Adipose tissue (tissue), 3 donors: Measurements from ENCODE around the gene TBC1D10A. TPM values are rescaled to one million over a fixed set of nuclear protein-coding genes. Genes with fewer than 3 reads are reported as not detected.
A peak's percentile ranks its signal among the peaks of the same experiment; 100 is the strongest.

Source experiments
- H3K27ac ChIP-seq: one replicate; pipeline ENCODE4 v1.5.1; 2013; ENCODE audit warnings: low read depth, low read length
- WGBS, 3 donors: extraction: QIAGEN DNeasy Blood & Tissue Kit; methylation state at CpG; one replicate each; pipeline ENCODE4 v1.1.7; 2013; 5-methylcytosine and 5-hydroxymethylcytosine counted together
- polyA plus RNA-seq, 3 donors: library from polyadenylated mRNA; stranded (reverse); fragments of 200-250 nt; gene quantifications; one replicate each; pipeline ENCODE4 v1.2.3, GENCODE V29; 2013
- donor health status: healthy with polysubstance abuse.
- donor health status: Bipolar disorder and iron deficiency.
- donor health status: healthy.

Gene TBC1D10A, protein sequence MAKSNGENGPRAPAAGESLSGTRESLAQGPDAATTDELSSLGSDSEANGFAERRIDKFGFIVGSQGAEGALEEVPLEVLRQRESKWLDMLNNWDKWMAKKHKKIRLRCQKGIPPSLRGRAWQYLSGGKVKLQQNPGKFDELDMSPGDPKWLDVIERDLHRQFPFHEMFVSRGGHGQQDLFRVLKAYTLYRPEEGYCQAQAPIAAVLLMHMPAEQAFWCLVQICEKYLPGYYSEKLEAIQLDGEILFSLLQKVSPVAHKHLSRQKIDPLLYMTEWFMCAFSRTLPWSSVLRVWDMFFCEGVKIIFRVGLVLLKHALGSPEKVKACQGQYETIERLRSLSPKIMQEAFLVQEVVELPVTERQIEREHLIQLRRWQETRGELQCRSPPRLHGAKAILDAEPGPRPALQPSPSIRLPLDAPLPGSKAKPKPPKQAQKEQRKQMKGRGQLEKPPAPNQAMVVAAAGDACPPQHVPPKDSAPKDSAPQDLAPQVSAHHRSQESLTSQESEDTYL
- 10 to 100 TPM; 10.8 to 33.3 (median 17.8) TPM for polyA plus RNA-seq

- 0 to 1% (median 1%) methylated on average over 54 to 69 of the region's 69 CpGs for WGBS, 3 donors
- peak within 1 kb of the TSS; percentile 2 for H3K27ac ChIP-seq
These were observed at the start of gene TBC1D10A for GRCh38 chr22:30326706-30327362. TBC1D10A (minus strand) TSS chr22:30326941; CDS start chr22:30326881, 60 bp downstream.

GRCh38 chr22:30375312-30375849, 48.6 kb upstream of the TBC1D10A start:
- H3K27ac ChIP-seq: no peak overlapping the region
- WGBS, 3 donors: 92 to 95% (median 93%) methylated on average over 13 of the region's 13 CpGs

GRCh38 chr22:30373331-30374325, 46.9 kb upstream of the TBC1D10A start:
- whole genome bisulfite sequencing, 3 donors: 83 to 86% (median 84%) methylated on average over 33 of the region's 33 CpGs
- no peak overlapping the region for H3K27ac ChIP-seq

DNA sequence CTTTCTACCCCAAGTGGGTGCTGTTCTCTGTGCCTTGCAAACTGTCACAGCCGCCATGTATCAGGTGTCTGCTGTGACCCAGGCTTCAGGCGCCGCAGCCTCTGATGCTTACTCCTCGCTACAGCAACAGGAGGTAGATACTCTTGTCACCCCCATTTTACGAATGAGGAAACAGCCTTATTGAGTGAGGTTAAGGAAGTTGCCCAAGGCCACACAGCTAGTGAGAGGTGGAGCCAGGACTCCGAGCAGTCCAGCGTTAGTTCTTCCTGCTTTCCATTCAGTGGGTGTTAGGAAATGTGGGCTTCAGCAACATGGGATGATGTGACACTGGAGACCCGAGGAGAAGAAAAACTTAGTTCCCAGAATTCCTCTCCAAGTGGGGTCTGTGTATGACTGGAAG, 46.2 kb upstream of the TBC1D10A start:
- 43 to 58% (median 44%) methylated on average over 8 of the region's 8 CpGs for WGBS, 3 donors
- no peak overlapping the region for H3K27ac ChIP-seq

- WGBS, 3 donors: 81 to 89% (median 82%) methylated on average over 13 of the region's 13 CpGs
- no peak overlapping the region for H3K27ac ChIP-seq
These were observed 45.2 kb upstream of the TBC1D10A start for GRCh38 chr22:30371981-30372380.

DNA sequence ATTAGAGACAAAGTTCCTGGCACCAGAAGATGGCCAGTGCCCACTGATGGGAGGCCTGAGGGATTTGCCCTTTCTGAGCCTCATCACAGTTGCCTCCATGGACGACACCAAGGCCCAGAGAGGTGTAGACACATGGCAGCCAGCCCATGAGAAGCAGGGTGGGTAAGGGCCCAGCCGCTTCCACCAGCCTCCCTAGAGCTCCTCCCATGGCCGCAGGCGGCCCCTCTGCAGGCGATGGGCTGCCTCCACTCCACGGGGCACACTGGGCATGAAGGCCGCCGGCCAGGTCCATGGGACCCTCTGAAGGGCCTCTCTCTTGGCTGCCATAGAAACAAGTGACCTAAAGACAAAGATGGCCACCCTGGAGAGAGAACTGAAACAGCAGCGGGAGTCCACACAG, 44.6 kb upstream of the TBC1D10A start:
- no peak overlapping the region for H3K27ac ChIP-seq
- WGBS, 3 donors: 90 to 96% (median 94%) methylated on average over 9 of the region's 9 CpGs

- 77 to 90% (median 84%) methylated on average over 19 of the region's 19 CpGs for WGBS, 3 donors
These were observed 44.0 kb upstream of the TBC1D10A start for GRCh38 chr22:30370641-30371230.

DNA sequence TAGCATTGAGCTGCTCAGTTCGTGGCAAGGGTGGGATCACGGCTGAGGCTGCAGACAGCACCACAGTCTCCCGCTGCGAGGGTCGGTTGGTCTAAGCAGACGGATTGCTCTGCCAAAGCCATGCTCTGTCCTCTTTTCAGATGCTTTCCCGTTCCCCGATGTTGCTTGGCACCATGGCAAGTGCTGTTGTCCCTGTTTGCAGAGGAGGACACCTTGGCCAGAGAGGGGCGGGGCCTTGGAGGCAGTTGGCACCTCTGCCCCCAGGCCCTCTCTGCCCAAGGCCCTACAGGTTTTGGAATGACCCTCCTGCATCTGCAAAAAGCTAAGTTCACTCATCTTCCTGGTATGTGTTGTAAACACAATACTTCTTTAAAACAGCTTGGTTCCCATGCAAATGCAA, 41.7 kb upstream of the TBC1D10A start:
- H3K27ac ChIP-seq: no peak overlapping the region
- WGBS, 3 donors: 86 to 93% (median 90%) methylated on average over 9 of the region's 9 CpGs

More at GRCh38 chr22:30370641-30371230, 44.0 kb upstream of the TBC1D10A start:
- no peak overlapping the region for H3K27ac ChIP-seq

DNA sequence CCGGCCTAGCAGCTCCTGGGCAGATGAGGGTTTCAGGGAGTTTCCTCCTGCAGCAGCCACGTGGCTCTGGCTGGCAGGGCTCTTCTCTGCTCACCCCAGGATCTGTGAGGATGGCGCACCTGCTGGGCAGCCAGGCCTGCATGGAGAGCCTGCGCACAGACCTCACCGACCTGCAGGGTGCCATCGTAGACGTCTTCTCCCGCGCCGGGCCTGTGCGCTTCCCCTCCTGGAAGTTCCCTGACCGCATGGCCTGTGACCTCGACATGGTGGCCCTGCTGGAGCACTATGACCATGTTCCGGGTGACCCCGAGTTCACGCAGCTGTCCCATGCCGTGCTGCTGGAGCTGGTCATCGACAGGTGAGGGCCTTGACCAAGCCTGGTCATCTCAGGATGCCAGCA, 39.1 kb upstream of the TBC1D10A start:
- H3K27ac ChIP-seq: no peak overlapping the region
- 94 to 95% (median 95%) methylated on average over 18 of the region's 18 CpGs for WGBS, 3 donors

DNA sequence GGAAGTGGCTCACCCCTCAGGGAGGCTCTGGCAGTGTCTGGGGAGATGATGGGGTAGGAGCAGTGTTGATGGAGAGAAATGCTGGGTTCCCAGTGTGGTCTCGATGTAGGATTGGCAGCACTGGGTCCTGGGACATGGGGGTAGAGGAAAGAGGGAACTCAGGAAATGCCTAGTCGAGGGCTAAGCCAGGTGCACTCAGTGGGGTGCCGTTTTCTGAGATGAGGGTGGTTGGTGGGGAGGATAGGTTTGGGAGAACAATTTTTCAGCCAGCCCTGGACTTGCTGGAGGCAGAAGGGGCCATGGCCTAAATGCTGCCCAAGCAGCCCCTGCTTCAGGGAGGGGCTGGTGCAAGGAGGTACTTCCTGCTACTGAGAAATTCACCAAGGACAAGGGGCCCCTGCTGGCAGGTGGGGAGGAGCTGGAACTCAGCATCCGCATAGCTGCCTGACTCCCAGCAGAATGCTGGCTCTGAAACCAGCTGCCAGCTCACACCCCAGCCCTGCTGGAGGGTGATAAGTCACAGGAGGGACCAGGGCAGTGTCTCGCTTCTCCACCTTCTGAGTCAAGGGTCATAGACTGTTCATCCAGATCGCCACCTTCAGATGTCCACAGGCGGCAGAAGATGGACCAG, 36.0 kb upstream of the TBC1D10A start:
- 70 to 82% (median 79%) methylated on average over 7 of the region's 7 CpGs for WGBS, 3 donors
- H3K27ac ChIP-seq: no peak overlapping the region

DNA sequence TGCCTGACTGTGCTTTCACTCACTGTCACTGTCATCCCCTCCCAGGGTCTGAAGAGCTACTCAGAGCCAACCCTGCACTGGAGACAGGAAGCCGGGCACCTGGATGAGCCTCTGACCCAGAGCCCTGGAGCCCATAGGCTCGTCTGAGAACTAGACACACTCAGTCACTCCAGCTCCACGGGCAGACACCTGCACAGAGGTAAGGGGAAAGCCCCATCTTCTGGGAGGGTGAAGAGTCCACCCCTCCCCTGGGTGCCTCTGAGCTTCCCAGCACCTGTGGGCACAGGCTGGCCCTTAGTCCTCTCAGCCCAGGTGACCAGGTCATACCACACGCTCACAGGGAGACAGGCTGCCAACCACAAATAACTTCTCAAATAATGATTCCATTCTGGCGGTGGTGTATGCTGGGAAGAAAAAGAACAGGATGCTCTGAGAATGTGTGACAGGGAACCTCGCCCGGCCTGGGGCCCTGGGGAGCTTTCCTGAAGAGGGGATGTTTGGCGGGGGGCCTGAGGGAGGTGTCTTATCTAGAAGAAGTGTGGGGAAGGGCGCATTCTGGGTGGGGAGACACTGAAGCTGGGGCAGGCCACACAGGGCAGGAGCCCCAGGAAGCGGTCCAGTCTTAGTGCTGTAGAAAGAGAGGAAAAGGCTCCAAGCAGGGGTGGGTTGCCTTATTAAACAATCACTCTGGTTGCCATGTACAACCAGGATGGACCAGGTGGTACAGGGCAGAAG, 35.3 kb upstream of the TBC1D10A start:
- H3K27ac ChIP-seq: no peak overlapping the region
- WGBS, 3 donors: 81 to 85% (median 85%) methylated on average over 10 of the region's 10 CpGs

DNA sequence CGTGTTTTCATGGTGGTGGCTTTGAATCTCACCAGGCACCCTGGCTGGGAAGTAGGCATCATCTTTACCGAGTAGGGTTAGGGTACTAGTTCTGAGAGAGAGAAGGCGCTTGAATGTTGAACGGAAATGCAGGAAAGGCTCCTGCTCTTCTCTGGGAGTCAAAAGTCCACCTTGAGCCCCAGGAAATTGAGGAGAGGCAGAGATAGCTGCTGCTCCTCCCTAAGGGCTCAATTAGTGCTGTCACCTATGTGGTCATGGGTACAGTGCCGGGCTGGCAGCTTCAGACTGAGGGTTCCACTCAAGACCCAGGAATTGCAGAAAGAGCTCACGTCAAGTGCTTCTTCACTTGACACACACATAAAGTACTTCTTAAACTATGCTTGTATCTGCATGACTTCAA, 31.8 kb upstream of the TBC1D10A start:
- 88 to 96% (median 90%) methylated on average over 6 of the region's 6 CpGs for WGBS, 3 donors
- no peak overlapping the region for H3K27ac ChIP-seq

DNA sequence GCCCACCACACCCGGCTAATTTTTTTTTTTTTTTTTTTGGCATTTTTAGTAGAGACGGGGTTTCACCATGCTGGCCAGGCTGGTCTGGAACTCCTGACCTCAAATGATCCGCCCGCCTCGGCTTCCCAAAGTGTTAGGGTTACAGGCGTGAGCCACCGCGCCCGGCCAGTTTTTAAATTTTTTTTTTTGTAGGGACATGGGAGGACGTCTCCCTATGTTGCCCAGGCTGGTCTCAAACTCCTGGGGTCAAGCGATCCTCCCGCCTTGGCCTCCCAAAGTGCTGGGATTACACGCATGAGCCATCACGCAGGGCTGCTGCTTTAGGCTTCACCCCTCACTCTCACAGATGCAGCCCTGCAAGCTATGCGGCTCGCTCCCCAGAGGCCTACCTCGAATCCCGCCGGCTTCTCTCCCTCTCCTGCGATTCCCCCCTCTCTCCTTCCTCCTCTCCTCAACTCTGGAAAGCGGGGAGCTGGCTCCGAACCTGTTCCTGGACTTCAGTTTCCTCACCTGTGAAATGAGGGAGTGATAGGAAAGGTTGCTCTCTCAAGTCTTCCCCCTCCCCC, 31.0 kb upstream of the TBC1D10A start:
- WGBS, 3 donors: 50 to 61% (median 54%) methylated on average over 20 to 22 of the region's 22 CpGs
- H3K27ac ChIP-seq: no peak overlapping the region

GRCh38 chr22:30357236-30357570, 30.5 kb upstream of the TBC1D10A start:
- H3K27ac ChIP-seq: no peak overlapping the region
- 2 to 4% (median 3%) methylated on average over 9 of the region's 9 CpGs for WGBS, 3 donors

- WGBS, 3 donors: 0% methylated on average over 80 to 91 of the region's 91 CpGs
- peak within 1 kb of the TSS; percentile 48 for H3K27ac ChIP-seq
These were observed 29.9 kb upstream of the TBC1D10A start, which contains the start of the genes CCDC157 and SF3A1 for GRCh38 chr22:30356449-30357235. CCDC157 (plus strand) TSS chr22:30357007; CDS start chr22:30366001, 8,994 bp downstream. SF3A1 (minus strand) TSS chr22:30356894; CDS start chr22:30356792, 102 bp downstream.

DNA sequence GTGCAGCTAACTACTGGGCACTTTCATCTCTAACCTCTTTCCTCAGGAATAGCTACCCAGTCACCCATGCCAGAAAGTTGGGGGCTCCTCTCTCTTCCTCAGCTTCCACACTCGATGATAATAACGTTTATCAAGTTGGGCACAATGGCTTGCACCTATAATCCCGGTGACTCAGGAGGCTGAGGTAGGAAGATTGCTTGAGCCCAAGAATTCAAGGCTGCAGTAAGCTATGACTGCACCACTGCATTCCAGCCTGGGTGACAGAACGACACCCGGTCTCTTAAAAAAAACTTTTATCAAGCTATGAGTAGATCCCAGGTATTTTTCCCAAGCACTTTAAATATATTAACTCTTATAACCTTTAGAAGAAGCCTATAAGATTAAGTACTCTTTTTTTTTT, 27.9 kb upstream of the TBC1D10A start:
- WGBS, 3 donors: 30 to 83% (median 62%) methylated on average over 5 of the region's 5 CpGs
- H3K27ac ChIP-seq: no peak overlapping the region
